CD4-positive, alpha-beta T cell (primary cell): ENCODE data around the gene ERMAP. TPM values are rescaled to one million over a fixed set of nuclear protein-coding genes. Genes with fewer than 3 reads are reported as not detected.

Experiments
- ATAC-seq: fragments of 200-7000 bp; cut with Tn5 transposase; one replicate; pipeline ENCODE4 v1.10.0; 2022; ENCODE audit warnings: mild to moderate bottlenecking; ENCODE audit not compliant: poor library complexity
- CTCF ChIA-PET: fragments of 350-600 bp; sonication (Branson Sonifier 250); formaldehyde crosslinking; loops from one replicate; lab custom pipeline; 2021; ENCODE audit warnings: antibody characterized with exemption, inconsistent platforms; lab: Charles Lee
- POLR2A ChIA-PET: fragments of 350-600 bp; sonication (Branson Sonifier 250); formaldehyde crosslinking; loops from one replicate; lab custom pipeline; 2021; ENCODE audit warnings: antibody characterized with exemption, inconsistent platforms; lab: Charles Lee
- DNase-seq, 14 experiments: peaks; one replicate each; pipeline ENCODE4 v3.0.0-alpha.2; 2013 to 2020; ENCODE audit warnings: mixed read lengths in 2 of 14
- H3K27ac ChIP-seq, 2 donors: one replicate each; pipeline versions ENCODE4 v1.5.1 to v1.7.0; 2013; ENCODE audit warnings: low read length in 2 of 2, low read depth in 1 of 2, mild to moderate bottlenecking in 1 of 2
- H3K27me3 ChIP-seq, 2 experiments: 1 replicate in 1 of 2; 2 replicates in 1 of 2; pipeline versions ENCODE4 v1.6.1 to v1.7.0; 2013; ENCODE audit warnings: low read length in 2 of 2, control low read depth in 1 of 2, mild to moderate bottlenecking in 1 of 2, moderate library complexity in 1 of 2; ENCODE audit not compliant: insufficient read depth in 2 of 2, control insufficient read depth in 1 of 2
- H3K36me3 ChIP-seq: one replicate; pipeline ENCODE4 v1.6.1; 2013; ENCODE audit warnings: low read length, control low read depth; ENCODE audit not compliant: insufficient read depth
- H3K4me1 ChIP-seq: one replicate; pipeline ENCODE4 v1.6.1; 2013; ENCODE audit warnings: low read length, control low read depth; ENCODE audit not compliant: insufficient read depth
- H3K4me3 ChIP-seq: one replicate; pipeline ENCODE4 v1.5.1; 2013; ENCODE audit warnings: mild to moderate bottlenecking, low read length, moderate library complexity
- H3K9me3 ChIP-seq, 2 experiments: 1 replicate in 1 of 2; 2 replicates in 1 of 2; pipeline versions ENCODE4 v1.6.1 to v1.7.0; 2013; ENCODE audit warnings: low read length in 2 of 2, mild to moderate bottlenecking in 2 of 2, control low read depth in 1 of 2, moderate library complexity in 1 of 2; ENCODE audit not compliant: control insufficient read depth in 1 of 2, insufficient read depth in 1 of 2
- H3K27ac Mint-ChIP-seq: one replicate; pipeline ENCODE4 v1.8.0; 2020; ENCODE audit warnings: mixed read lengths
- H3K27me3 Mint-ChIP-seq: one replicate; pipeline ENCODE4 v1.8.0; 2021; ENCODE audit warnings: mixed read lengths
- H3K36me3 Mint-ChIP-seq: one replicate; pipeline ENCODE4 v1.8.0; 2021; ENCODE audit warnings: low read depth, mixed read lengths
- H3K4me1 Mint-ChIP-seq: one replicate; pipeline ENCODE4 v1.8.0; 2021; ENCODE audit warnings: low read depth, mixed read lengths
- H3K4me3 Mint-ChIP-seq: one replicate; pipeline ENCODE4 v1.8.0; 2020; ENCODE audit warnings: mild to moderate bottlenecking, mixed read lengths
- H3K9me3 Mint-ChIP-seq: one replicate; pipeline ENCODE4 v1.8.0; 2020; ENCODE audit warnings: mixed read lengths
- CTCF ChIP-seq: fragments of 200-600 bp; IDR thresholded peaks from one replicate; pipeline ENCODE4 v1.8.0; 2022; ENCODE audit warnings: antibody characterized with exemption, mild to moderate bottlenecking
- intact Hi-C, 2 experiments: fragments of 100-400 bp; cut with DNase I in 1 of 2; cut with micrococcal nuclease in 1 of 2; formaldehyde crosslinking; loops; one replicate each; pipeline versions ENCODE4 v1.15.1 to v1.9.0; 2023 to 2025; cut with DNase I, micrococcal nuclease
- total RNA-seq, 174 experiments: library from RNA in 2 of 174; stranded (reverse) in 2 of 174; gene quantifications; one replicate each; pipeline ENCODE4 v1.2.3 and lab custom pipeline; 2021 to 2026

The ERMAP gene
- total RNA-seq, 2 experiments from 2014 or later = 4.4 to 5.0 TPM

GRCh38 chr1:42824481-42825035 lies 7.6 kb downstream of the ERMAP start:
- DNase-seq = no peak
- ChIA-PET POLR2A (no interaction called here), CTCF (no interaction called here)
- H3K4me3 Mint-ChIP-seq = no peak overlapping the region
- intact Hi-C loops = no loop called here
- Histone ChIP-seq H3K4me1 (no peaks in the 10 kb centered on the region), H3K9me3 (no peaks in the 10 kb centered on the region), H3K27me3 (no peaks in the 10 kb centered on the region), H3K27ac (no peak overlapping the region), H3K36me3 (no peaks in the 10 kb centered on the region), H3K4me3 (no peak overlapping the region)
- peaks cover 5% of the 10 kb centered on the region for H3K4me1 Mint-ChIP-seq
- no peaks in the 10 kb centered on the region for H3K9me3 Mint-ChIP-seq
- H3K27ac Mint-ChIP-seq = no peak overlapping the region
- H3K27me3 Mint-ChIP-seq = no peaks in the 10 kb centered on the region
- TF ChIP-seq CTCF = no peak
- ATAC-seq = no peak
- no peaks in the 10 kb centered on the region for H3K36me3 Mint-ChIP-seq

- CTCF ChIA-PET = no interaction called here
- H3K27me3 Mint-ChIP-seq = no peaks in the 10 kb centered on the region
- POLR2A ChIA-PET = no interaction called here
- Histone ChIP-seq H3K36me3 (no peaks in the 10 kb centered on the region), H3K27ac (no peak overlapping the region), H3K4me3 (no peak overlapping the region), H3K9me3 (no peaks in the 10 kb centered on the region), H3K27me3 (no peaks in the 10 kb centered on the region), H3K4me1 (no peaks in the 10 kb centered on the region)
- DNase-seq (no peak), ATAC-seq (no peak)
- H3K4me3 Mint-ChIP-seq = no peak overlapping the region
- intact Hi-C loops = no loop called here
- peaks cover 5% of the 10 kb centered on the region for H3K4me1 Mint-ChIP-seq
- H3K9me3 Mint-ChIP-seq = no peaks in the 10 kb centered on the region
- H3K36me3 Mint-ChIP-seq = peaks cover 5% of the 10 kb centered on the region
- TF ChIP-seq CTCF = no peak
- H3K27ac Mint-ChIP-seq = no peak overlapping the region
These were observed 8.3 kb downstream of the ERMAP start for GRCh38 chr1:42825036-42825851.

GRCh38 chr1:42830631-42831030 lies 13.7 kb downstream of the ERMAP start:
- Histone ChIP-seq H3K27me3 (no peaks in the 10 kb centered on the region), H3K36me3 (peaks cover 3% of the 10 kb centered on the region), H3K9me3 (no peaks in the 10 kb centered on the region), H3K4me3 (no peak overlapping the region), H3K27ac (no peak overlapping the region), H3K4me1 (no peaks in the 10 kb centered on the region)
- no peaks in the 10 kb centered on the region for H3K27me3 Mint-ChIP-seq
- ATAC-seq (no peak), DNase-seq (no peak)
- no peak for TF ChIP-seq CTCF
- no peaks in the 10 kb centered on the region for H3K9me3 Mint-ChIP-seq
- no peak overlapping the region for H3K27ac Mint-ChIP-seq
- no peak overlapping the region for H3K4me3 Mint-ChIP-seq
- intact Hi-C loops = no loop called here
- CTCF ChIA-PET = interaction anchor here (0.7 kb wide), 1 partner anchor 12 kb away, joined by 3 read pairs; no protein-coding TSS in a partner anchor
- POLR2A ChIA-PET = no interaction called here
- H3K36me3 Mint-ChIP-seq = peaks cover 8% of the 10 kb centered on the region
- H3K4me1 Mint-ChIP-seq = no peaks in the 10 kb centered on the region
